Measurements from ENCODE around the gene STON2. TPM values are rescaled to one million over a fixed set of nuclear protein-coding genes. Genes with fewer than 3 reads are reported as not detected.

STON2 gene
- total RNA-seq, 3 donors from 2014 or later (not counting 1 experiment from before 2014, with no cell fraction given) = 1.7 to 4.8 (median 3.8) TPM

- H3K9me3 ChIP-seq (ENCODE audit: control insufficient read depth, insufficient read depth, low read length) = no peaks in the 10 kb centered on the region
- no peak overlapping the region for H3K27ac ChIP-seq (ENCODE audit: low read length)
- no peak for ATAC-seq
- no peaks in the 10 kb centered on the region for H3K36me3 ChIP-seq (ENCODE audit: control insufficient read depth, insufficient read depth, low read length)
- Mint-ChIP-seq H3K36me3 (no peaks in the 10 kb centered on the region), H3K27me3 (ENCODE audit: low read depth in 2 of 2) (peaks cover 6 to 9% of the 10 kb centered on the region in 2 donors), H3K4me3 (no peak overlapping the region), H3K9me3 (no peaks in the 10 kb centered on the region), H3K4me1 (no peaks in the 10 kb centered on the region), H3K27ac (no peak overlapping the region)
- intact Hi-C loops (cut with micrococcal nuclease) = no loop called here
- no peaks in the 10 kb centered on the region for H3K4me1 ChIP-seq (ENCODE audit: control insufficient read depth, insufficient read depth, low read length)
- DNase-seq = no peak
- no peak for TF ChIP-seq CTCF (IDR thresholded peaks at IDR 0.05)
- no peak overlapping the region for H3K4me3 ChIP-seq (ENCODE audit: low read length)
- 85% methylated on average over 2 of the region's 3 CpGs for whole genome bisulfite sequencing (ENCODE audit: insufficient coverage)
- no peaks in the 10 kb centered on the region for H3K27me3 ChIP-seq (ENCODE audit: control insufficient read depth, insufficient read depth, low read length)
Observed at GRCh38 chr14:81336009-81336408, 64.1 kb downstream of the STON2 start.

GRCh38 chr14:81332725-81333124, 67.4 kb downstream of the STON2 start:
- TF ChIP-seq CTCF (IDR thresholded peaks at IDR 0.05) = no peak
- Histone ChIP-seq H3K9me3 (ENCODE audit: control insufficient read depth, insufficient read depth, low read length) (no peaks in the 10 kb centered on the region), H3K27ac (ENCODE audit: low read length) (no peak overlapping the region), H3K27me3 (ENCODE audit: control insufficient read depth, insufficient read depth, low read length) (no peaks in the 10 kb centered on the region), H3K4me3 (ENCODE audit: low read length) (no peak overlapping the region), H3K36me3 (ENCODE audit: control insufficient read depth, insufficient read depth, low read length) (no peaks in the 10 kb centered on the region), H3K4me1 (ENCODE audit: control insufficient read depth, insufficient read depth, low read length) (no peaks in the 10 kb centered on the region)
- 93% methylated on average over 1 of the region's 1 CpG for WGBS (ENCODE audit: insufficient coverage)
- no peaks in the 10 kb centered on the region for H3K4me1 Mint-ChIP-seq
- ATAC-seq (no peak), DNase-seq (no peak)
- H3K36me3 Mint-ChIP-seq = no peaks in the 10 kb centered on the region
- intact Hi-C loops (cut with micrococcal nuclease) = no loop called here
- H3K27me3 Mint-ChIP-seq (ENCODE audit: low read depth in 2 of 2) = peaks cover 6 to 8% of the 10 kb centered on the region in 2 donors
- no peaks in the 10 kb centered on the region for H3K9me3 Mint-ChIP-seq
- no peak overlapping the region for H3K4me3 Mint-ChIP-seq
- H3K27ac Mint-ChIP-seq = no peak overlapping the region

GRCh38 chr14:81331229-81332021, 68.7 kb downstream of the STON2 start:
- Histone ChIP-seq H3K27me3 (ENCODE audit: control insufficient read depth, insufficient read depth, low read length) (no peaks in the 10 kb centered on the region), H3K36me3 (ENCODE audit: control insufficient read depth, insufficient read depth, low read length) (no peaks in the 10 kb centered on the region), H3K9me3 (ENCODE audit: control insufficient read depth, insufficient read depth, low read length) (no peaks in the 10 kb centered on the region), H3K27ac (ENCODE audit: low read length) (no peak overlapping the region), H3K4me1 (ENCODE audit: control insufficient read depth, insufficient read depth, low read length) (no peaks in the 10 kb centered on the region), H3K4me3 (ENCODE audit: low read length) (no peak overlapping the region)
- DNase-seq (no peak), ATAC-seq (no peak)
- intact Hi-C loops (cut with micrococcal nuclease) = no loop called here
- no peak for TF ChIP-seq CTCF (IDR thresholded peaks at IDR 0.05)
- H3K36me3 Mint-ChIP-seq = no peaks in the 10 kb centered on the region
- no peaks in the 10 kb centered on the region for H3K4me1 Mint-ChIP-seq
- WGBS (ENCODE audit: insufficient coverage) = 86% methylated on average over 4 of the region's 4 CpGs
- H3K9me3 Mint-ChIP-seq = no peaks in the 10 kb centered on the region
- no peak overlapping the region for H3K4me3 Mint-ChIP-seq
- H3K27me3 Mint-ChIP-seq (ENCODE audit: low read depth in 2 of 2) = peaks cover 2 to 6% of the 10 kb centered on the region in 2 donors
- no peak overlapping the region for H3K27ac Mint-ChIP-seq
